SU-DHL-6 (cell line): Measurements from ENCODE around the gene HOXD9.

Experiments used
- EZH2phosphoT487 ChIP-seq: fragments of 200-600 bp; sonication (generic), shearing (Covaris generic); conservative IDR thresholded peaks from 2 replicates; pipeline ENCODE4 v1.6.1; 2018; ENCODE audit warnings: mild to moderate bottlenecking, antibody characterized with exemption, low read length, moderate library complexity, mixed read lengths
- TF ChIP-seq, protein P1 (sequence below): fragments of 200-600 bp; sonication (generic); IDR thresholded peaks from one replicate; pipeline ENCODE4 v1.5.1; 2017; ENCODE audit warnings: antibody characterized with exemption, mild to moderate bottlenecking, low read length, moderate library complexity; ENCODE audit not compliant: insufficient read depth, poor library complexity, severe bottlenecking

DNA sequence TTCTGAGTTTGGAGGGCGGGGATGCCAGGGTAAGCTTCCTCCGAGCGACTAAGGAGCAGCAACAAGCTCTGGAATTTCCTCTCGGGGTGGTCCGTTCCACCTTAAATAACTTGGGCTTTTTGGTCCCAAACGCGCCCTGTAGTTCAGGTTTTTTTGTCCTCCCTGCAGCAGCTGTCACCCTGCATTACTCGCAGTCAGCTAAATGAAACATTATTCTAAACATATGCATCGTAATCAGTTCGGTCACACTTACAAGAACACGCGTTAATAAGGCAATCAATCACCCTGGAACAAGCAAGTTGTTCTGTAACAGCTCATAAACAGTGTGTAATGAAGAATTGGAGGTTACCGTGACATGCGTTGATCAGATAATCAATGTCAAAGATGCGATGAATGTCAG, 47.0 kb upstream of the HOXD9 start:
- TF ChIP-seq, protein P1, sequence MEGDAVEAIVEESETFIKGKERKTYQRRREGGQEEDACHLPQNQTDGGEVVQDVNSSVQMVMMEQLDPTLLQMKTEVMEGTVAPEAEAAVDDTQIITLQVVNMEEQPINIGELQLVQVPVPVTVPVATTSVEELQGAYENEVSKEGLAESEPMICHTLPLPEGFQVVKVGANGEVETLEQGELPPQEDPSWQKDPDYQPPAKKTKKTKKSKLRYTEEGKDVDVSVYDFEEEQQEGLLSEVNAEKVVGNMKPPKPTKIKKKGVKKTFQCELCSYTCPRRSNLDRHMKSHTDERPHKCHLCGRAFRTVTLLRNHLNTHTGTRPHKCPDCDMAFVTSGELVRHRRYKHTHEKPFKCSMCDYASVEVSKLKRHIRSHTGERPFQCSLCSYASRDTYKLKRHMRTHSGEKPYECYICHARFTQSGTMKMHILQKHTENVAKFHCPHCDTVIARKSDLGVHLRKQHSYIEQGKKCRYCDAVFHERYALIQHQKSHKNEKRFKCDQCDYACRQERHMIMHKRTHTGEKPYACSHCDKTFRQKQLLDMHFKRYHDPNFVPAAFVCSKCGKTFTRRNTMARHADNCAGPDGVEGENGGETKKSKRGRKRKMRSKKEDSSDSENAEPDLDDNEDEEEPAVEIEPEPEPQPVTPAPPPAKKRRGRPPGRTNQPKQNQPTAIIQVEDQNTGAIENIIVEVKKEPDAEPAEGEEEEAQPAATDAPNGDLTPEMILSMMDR: no peak
- no peak for TF ChIP-seq EZH2phosphoT487
